Measurements from ENCODE around the gene VEZF1. TPM values are rescaled to one million over a fixed set of nuclear protein-coding genes. Genes with fewer than 3 reads are reported as not detected.

The VEZF1 gene, protein sequence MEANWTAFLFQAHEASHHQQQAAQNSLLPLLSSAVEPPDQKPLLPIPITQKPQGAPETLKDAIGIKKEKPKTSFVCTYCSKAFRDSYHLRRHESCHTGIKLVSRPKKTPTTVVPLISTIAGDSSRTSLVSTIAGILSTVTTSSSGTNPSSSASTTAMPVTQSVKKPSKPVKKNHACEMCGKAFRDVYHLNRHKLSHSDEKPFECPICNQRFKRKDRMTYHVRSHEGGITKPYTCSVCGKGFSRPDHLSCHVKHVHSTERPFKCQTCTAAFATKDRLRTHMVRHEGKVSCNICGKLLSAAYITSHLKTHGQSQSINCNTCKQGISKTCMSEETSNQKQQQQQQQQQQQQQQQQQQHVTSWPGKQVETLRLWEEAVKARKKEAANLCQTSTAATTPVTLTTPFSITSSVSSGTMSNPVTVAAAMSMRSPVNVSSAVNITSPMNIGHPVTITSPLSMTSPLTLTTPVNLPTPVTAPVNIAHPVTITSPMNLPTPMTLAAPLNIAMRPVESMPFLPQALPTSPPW
- total RNA-seq: 50.9 TPM
- 10 to 100 TPM; 44.6 to 51.3 (median 48.1) TPM for polyA plus RNA-seq

DNA sequence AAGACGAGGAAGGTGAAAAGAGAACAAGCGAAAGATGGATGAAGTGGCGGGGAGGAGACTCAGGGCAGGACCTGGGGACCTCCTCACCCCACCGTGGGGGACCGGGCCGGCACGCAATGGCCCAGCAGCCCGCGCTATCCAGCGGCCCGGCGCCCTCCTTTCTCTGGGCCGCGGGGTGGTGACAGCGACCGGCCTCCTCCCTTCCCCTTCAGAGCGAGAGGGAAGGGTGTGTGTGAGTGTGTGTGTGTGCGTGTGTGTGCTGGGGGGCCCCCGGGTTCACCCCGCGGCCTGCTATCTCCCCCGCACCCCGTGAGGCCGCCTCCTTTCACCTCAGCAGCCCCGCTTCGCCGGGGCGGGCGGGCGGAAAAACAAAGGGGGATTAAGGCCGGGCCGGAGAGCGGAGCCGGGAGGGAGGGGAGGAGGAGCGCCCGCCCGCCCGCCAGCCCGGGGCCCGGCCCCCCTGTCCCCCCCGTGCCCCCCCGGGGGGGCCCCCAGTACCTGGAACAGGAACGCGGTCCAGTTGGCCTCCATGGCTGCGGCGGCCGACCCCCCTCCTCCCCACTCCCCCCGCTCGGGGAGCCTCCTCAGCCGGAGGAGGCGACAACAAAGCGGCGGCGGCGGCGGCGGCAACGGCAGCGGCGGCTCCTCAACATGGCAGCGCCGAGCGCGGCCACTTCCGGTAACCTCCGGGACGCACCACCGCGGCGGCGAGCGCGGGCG is at the start of gene VEZF1:
Gene VEZF1, minus strand, starts transcription at position 674 of the 720 bp plus-strand sequence. Its CDS starts 143 bp downstream, at position 531.
- peaks cover 2% of the 10 kb centered on the region for H3K36me3 ChIP-seq (ENCODE audit: control insufficient read depth, insufficient read depth, low read length)
- peak; percentile 75 for ATAC-seq (ENCODE audit: low read depth in 2 of 2)
- Mint-ChIP-seq H3K27me3 (no peaks in the 10 kb centered on the region), H3K4me3 (peak within 1 kb of the TSS; percentile 95 to 98 (median 96)), H3K36me3 (peaks cover 3% of the 10 kb centered on the region), H3K4me1 (peaks cover 31 to 64% (median 51%) of the 10 kb centered on the region in 4 donors), H3K27ac (peak within 1 kb of the TSS; percentile 95 to 99 (median 96)), H3K9me3 (peaks cover 0 to 2% (median 0%) of the 10 kb centered on the region in 7 donors)
- no peaks in the 10 kb centered on the region for H3K27me3 ChIP-seq (ENCODE audit: control insufficient read depth, insufficient read depth, low read length)
- peak within 1 kb of the TSS; percentile 80 for H3K27ac ChIP-seq (ENCODE audit: insufficient read depth, low read length, poor library complexity, severe bottlenecking)
- DNase-seq: peak; percentile 76 to 87 (median 81)
- peak within 1 kb of the TSS; percentile 89 for H3K4me3 ChIP-seq (ENCODE audit: low read depth, low read length)
- no peaks in the 10 kb centered on the region for H3K9me3 ChIP-seq (ENCODE audit: control insufficient read depth in 2 of 2, low read length in 2 of 2)
- H3K4me1 ChIP-seq (ENCODE audit: control insufficient read depth, insufficient read depth, low read length, poor library complexity, severe bottlenecking): peaks cover 54% of the 10 kb centered on the region

DNA sequence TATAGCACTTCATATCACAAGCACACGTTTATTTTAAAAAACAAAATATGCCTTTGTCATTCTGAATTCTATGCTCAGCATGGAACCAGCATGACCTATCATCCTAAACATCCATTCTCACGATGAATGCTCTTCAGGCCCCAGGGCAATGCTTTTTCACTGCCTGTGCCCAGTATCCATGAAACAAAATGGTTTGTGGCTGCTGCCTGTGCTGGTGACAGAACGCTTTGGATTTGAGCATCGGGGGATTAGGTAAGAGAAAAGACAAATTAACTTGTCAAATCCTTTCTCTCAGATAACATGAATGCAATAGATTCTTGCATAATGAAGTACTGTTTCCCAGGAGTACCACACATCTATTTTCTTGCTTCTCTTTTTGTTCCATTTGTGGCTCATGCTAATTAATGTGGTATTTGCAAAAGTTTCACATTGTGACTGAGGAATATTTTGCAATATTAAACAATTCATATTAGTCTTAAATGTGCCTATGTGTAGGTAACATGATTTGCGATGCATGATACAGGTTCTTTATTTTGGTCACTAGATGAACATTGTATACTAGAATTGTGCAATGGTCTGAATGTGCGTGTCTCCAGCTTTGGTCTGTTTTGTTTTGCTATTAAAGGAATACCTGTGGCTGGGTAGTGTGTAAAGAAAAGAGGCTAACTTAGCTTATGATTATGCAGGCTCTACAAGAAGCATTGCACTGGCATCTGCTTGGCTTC is 44.8 kb upstream of the VEZF1 start:
- H3K27ac Mint-ChIP-seq: no peak overlapping the region
- H3K4me3 Mint-ChIP-seq: no peak overlapping the region
- H3K36me3 Mint-ChIP-seq: peaks cover 4% of the 10 kb centered on the region
- no peak for DNase-seq
- Histone ChIP-seq H3K27ac (ENCODE audit: insufficient read depth, low read length, poor library complexity, severe bottlenecking) (no peak overlapping the region), H3K27me3 (ENCODE audit: control insufficient read depth, insufficient read depth, low read length) (peaks cover 3% of the 10 kb centered on the region), H3K36me3 (ENCODE audit: control insufficient read depth, insufficient read depth, low read length) (no peaks in the 10 kb centered on the region), H3K4me1 (ENCODE audit: control insufficient read depth, insufficient read depth, low read length, poor library complexity, severe bottlenecking) (no peaks in the 10 kb centered on the region), H3K4me3 (ENCODE audit: low read depth, low read length) (no peak overlapping the region), H3K9me3 (ENCODE audit: control insufficient read depth in 2 of 2, low read length in 2 of 2) (no peaks in the 10 kb centered on the region)
- no peak for ATAC-seq (ENCODE audit: low read depth in 2 of 2)
- peaks cover 31% of the 10 kb centered on the region for H3K27me3 Mint-ChIP-seq
- H3K4me1 Mint-ChIP-seq: peaks cover 0 to 2% (median 0%) of the 10 kb centered on the region in 4 donors
- H3K9me3 Mint-ChIP-seq: no peaks in the 10 kb centered on the region

DNA sequence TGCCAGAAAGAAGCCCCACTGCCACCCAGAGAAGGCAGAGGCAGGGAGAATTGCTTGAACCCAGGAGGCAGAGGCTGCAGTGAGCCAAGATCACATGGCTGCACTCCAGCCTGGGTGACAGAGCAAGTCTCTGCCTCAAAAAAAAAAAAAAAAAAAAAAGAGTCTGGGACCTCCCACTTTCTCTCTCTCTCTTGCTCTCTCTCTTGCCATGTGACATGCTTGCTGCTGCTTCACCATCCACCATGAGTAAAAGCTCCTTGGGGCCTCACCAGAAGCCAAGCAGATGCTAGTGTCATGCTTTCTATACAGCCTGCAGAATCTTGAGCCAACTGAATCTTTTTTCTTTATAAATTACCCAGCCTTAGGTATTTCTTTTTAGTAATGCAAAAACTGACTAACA is 40.5 kb upstream of the VEZF1 start:
- Mint-ChIP-seq H3K4me1 (peaks cover 0 to 2% (median 0%) of the 10 kb centered on the region in 4 donors), H3K36me3 (peaks cover 4% of the 10 kb centered on the region), H3K27me3 (peaks cover 57% of the 10 kb centered on the region), H3K4me3 (no peak overlapping the region), H3K9me3 (peaks cover 0 to 1% (median 0%) of the 10 kb centered on the region in 7 donors), H3K27ac (no peak overlapping the region)
- peaks cover 7% of the 10 kb centered on the region for H3K27me3 ChIP-seq (ENCODE audit: control insufficient read depth, insufficient read depth, low read length)
- no peaks in the 10 kb centered on the region for H3K9me3 ChIP-seq (ENCODE audit: control insufficient read depth in 2 of 2, low read length in 2 of 2)
- DNase-seq: no peak
- H3K4me1 ChIP-seq (ENCODE audit: control insufficient read depth, insufficient read depth, low read length, poor library complexity, severe bottlenecking): no peaks in the 10 kb centered on the region
- no peak overlapping the region for H3K27ac ChIP-seq (ENCODE audit: insufficient read depth, low read length, poor library complexity, severe bottlenecking)
- H3K4me3 ChIP-seq (ENCODE audit: low read depth, low read length): no peak overlapping the region
- ATAC-seq (ENCODE audit: low read depth in 2 of 2): no peak
- no peaks in the 10 kb centered on the region for H3K36me3 ChIP-seq (ENCODE audit: control insufficient read depth, insufficient read depth, low read length)

DNA sequence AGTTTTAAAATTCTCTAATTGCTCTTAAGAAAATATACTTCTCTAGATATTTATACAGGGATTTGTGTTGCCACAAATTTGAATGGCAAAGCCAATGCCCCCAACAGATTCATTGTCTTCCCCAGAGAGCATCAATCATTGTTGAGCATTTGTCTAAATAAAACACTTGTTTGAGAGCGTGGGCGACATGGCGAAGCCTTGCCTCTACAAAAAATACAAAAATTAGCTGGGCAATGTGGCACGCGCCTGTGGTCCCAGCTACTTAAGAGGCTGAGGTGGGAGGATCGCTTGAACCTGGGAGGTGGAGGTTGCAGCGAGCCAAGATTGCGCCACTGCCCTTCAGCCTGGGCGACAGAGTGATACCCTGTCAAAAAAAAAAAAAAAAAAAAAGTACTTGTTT is 32.3 kb upstream of the VEZF1 start:
- Histone ChIP-seq H3K4me3 (ENCODE audit: low read depth, low read length) (no peak overlapping the region), H3K9me3 (ENCODE audit: control insufficient read depth in 2 of 2, low read length in 2 of 2) (no peaks in the 10 kb centered on the region), H3K4me1 (ENCODE audit: control insufficient read depth, insufficient read depth, low read length, poor library complexity, severe bottlenecking) (no peaks in the 10 kb centered on the region), H3K36me3 (ENCODE audit: control insufficient read depth, insufficient read depth, low read length) (no peaks in the 10 kb centered on the region), H3K27me3 (ENCODE audit: control insufficient read depth, insufficient read depth, low read length) (peaks cover 16% of the 10 kb centered on the region), H3K27ac (ENCODE audit: insufficient read depth, low read length, poor library complexity, severe bottlenecking) (no peak overlapping the region)
- DNase-seq (no peak), ATAC-seq (ENCODE audit: low read depth in 2 of 2) (no peak)
- Mint-ChIP-seq H3K4me1 (no peaks in the 10 kb centered on the region), H3K36me3 (no peaks in the 10 kb centered on the region), H3K9me3 (peaks cover 0 to 2% (median 0%) of the 10 kb centered on the region in 7 donors), H3K4me3 (no peak overlapping the region), H3K27ac (no peak overlapping the region), H3K27me3 (peaks cover 44% of the 10 kb centered on the region)

DNA sequence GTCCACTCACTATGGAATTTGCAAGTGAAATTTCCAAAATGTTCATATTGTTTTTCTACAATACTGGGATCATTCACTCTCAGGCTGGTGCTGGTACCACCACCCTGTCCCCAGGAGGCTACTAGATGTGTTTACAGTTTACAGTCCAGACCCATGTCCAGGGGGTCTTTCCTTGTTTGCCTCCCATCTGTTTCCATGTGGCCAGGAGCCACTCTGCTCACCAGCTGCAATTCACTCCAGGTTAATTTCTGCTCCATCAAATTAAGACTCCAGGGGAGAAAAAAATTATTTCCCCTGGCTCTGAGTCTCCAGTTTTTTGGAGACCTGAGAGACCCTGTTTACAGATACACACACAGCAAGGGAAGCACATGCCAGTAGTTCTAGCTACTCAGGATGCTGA is 31.5 kb upstream of the VEZF1 start:
- Mint-ChIP-seq H3K9me3 (peaks cover 0 to 2% (median 0%) of the 10 kb centered on the region in 7 donors), H3K4me3 (no peak overlapping the region), H3K27me3 (peaks cover 38% of the 10 kb centered on the region), H3K27ac (no peak overlapping the region), H3K36me3 (no peaks in the 10 kb centered on the region), H3K4me1 (no peaks in the 10 kb centered on the region)
- Histone ChIP-seq H3K36me3 (ENCODE audit: control insufficient read depth, insufficient read depth, low read length) (no peaks in the 10 kb centered on the region), H3K27me3 (ENCODE audit: control insufficient read depth, insufficient read depth, low read length) (peaks cover 13% of the 10 kb centered on the region), H3K4me1 (ENCODE audit: control insufficient read depth, insufficient read depth, low read length, poor library complexity, severe bottlenecking) (no peaks in the 10 kb centered on the region), H3K4me3 (ENCODE audit: low read depth, low read length) (no peak overlapping the region), H3K9me3 (ENCODE audit: control insufficient read depth in 2 of 2, low read length in 2 of 2) (no peaks in the 10 kb centered on the region), H3K27ac (ENCODE audit: insufficient read depth, low read length, poor library complexity, severe bottlenecking) (no peak overlapping the region)
- DNase-seq (no peak), ATAC-seq (ENCODE audit: low read depth in 2 of 2) (no peak)

DNA sequence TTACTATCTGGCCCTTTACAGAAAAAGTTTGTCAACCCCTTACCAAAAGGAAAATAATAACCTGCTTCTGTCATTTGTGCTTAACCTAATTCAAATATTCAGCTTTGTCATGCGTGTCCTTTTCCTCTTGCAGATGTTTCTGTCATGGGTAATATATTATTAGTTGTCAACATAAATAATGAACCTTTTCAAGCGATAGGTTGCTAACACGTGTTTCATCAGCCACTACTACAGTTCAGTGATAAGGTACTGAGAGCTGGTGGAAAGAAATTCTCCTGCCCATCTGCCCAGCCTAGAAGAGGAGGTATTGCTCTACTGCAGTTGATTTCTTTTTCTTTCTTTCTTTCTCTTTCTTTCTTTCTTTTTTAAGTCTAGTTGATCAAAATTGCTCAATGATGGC is 31.0 kb upstream of the VEZF1 start:
- H3K4me3 Mint-ChIP-seq: no peak overlapping the region
- no peaks in the 10 kb centered on the region for H3K4me1 ChIP-seq (ENCODE audit: control insufficient read depth, insufficient read depth, low read length, poor library complexity, severe bottlenecking)
- ATAC-seq (ENCODE audit: low read depth in 2 of 2): no peak

DNA sequence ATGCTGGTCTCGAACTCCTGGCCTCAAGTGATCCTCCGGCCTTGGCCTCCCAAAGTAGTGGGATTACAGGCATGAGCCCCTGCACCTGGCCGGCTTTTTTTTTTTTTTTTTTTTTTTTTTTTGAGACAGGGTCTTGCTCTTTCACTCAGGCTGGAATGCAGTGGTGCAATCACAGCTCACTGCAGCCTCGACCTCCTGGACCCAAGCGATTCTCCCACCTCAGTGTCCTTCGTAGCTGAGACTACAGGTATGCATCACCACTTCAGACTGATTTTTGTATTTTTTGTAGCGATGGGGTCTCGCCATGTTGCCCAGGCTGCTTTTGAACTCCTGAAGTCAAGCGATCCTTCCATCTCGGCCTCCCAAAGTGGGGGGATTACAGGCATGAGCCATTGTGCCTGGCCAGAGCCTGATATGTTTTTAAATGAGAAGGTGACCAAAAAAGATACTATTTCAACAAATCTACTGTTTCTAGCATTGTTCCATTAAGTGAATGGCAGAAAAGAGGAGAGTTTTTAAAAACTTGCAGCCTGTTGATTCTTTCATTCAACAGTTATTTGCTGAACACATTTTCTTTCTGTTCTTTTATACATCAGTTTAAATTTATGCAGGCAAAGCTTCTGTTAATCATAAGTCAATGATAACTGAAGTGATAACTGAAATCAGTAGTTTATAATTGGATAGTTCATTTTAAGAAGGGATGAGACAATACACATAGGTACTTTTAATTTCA is 22.2 kb upstream of the VEZF1 start:
- no peak overlapping the region for H3K27ac Mint-ChIP-seq
- peaks cover 11% of the 10 kb centered on the region for H3K27me3 Mint-ChIP-seq
- Histone ChIP-seq H3K27ac (ENCODE audit: insufficient read depth, low read length, poor library complexity, severe bottlenecking) (no peak overlapping the region), H3K27me3 (ENCODE audit: control insufficient read depth, insufficient read depth, low read length) (no peaks in the 10 kb centered on the region), H3K4me3 (ENCODE audit: low read depth, low read length) (no peak overlapping the region), H3K36me3 (ENCODE audit: control insufficient read depth, insufficient read depth, low read length) (peaks cover 6% of the 10 kb centered on the region), H3K4me1 (ENCODE audit: control insufficient read depth, insufficient read depth, low read length, poor library complexity, severe bottlenecking) (peaks cover 17% of the 10 kb centered on the region), H3K9me3 (ENCODE audit: control insufficient read depth in 2 of 2, low read length in 2 of 2) (no peaks in the 10 kb centered on the region)
- H3K4me3 Mint-ChIP-seq: peak overlapping the region in 2 of 4 donors; percentile 32 to 62
- no peaks in the 10 kb centered on the region for H3K9me3 Mint-ChIP-seq
- DNase-seq (no peak), ATAC-seq (ENCODE audit: low read depth in 2 of 2) (no peak)
- H3K4me1 Mint-ChIP-seq: peaks cover 6 to 29% (median 20%) of the 10 kb centered on the region in 4 donors
- H3K36me3 Mint-ChIP-seq: peaks cover 18% of the 10 kb centered on the region

More for the DNA sequence above, 31.0 kb upstream of the VEZF1 start:
- H3K4me1 Mint-ChIP-seq: no peaks in the 10 kb centered on the region
- peaks cover 0 to 2% (median 0%) of the 10 kb centered on the region in 7 donors for H3K9me3 Mint-ChIP-seq
- DNase-seq: no peak
- H3K27ac ChIP-seq (ENCODE audit: insufficient read depth, low read length, poor library complexity, severe bottlenecking): no peak overlapping the region
- H3K27me3 ChIP-seq (ENCODE audit: control insufficient read depth, insufficient read depth, low read length): peaks cover 13% of the 10 kb centered on the region
- H3K27me3 Mint-ChIP-seq: peaks cover 38% of the 10 kb centered on the region
- H3K27ac Mint-ChIP-seq: no peak overlapping the region
- H3K36me3 Mint-ChIP-seq: no peaks in the 10 kb centered on the region
- H3K36me3 ChIP-seq (ENCODE audit: control insufficient read depth, insufficient read depth, low read length): no peaks in the 10 kb centered on the region
- no peaks in the 10 kb centered on the region for H3K9me3 ChIP-seq (ENCODE audit: control insufficient read depth in 2 of 2, low read length in 2 of 2)
- no peak overlapping the region for H3K4me3 ChIP-seq (ENCODE audit: low read depth, low read length)

Measured in CD4-positive, CD25-positive, alpha-beta regulatory T cell (primary cell).